GM18507 (cell line): ENCODE data around the gene SLC4A1.

ENCODE experiments used
- DNase-seq: peaks from one replicate; pipeline ENCODE4 v3.0.0; 2011; ENCODE audit warnings: low read depth; ENCODE audit not compliant: insufficient read length; ENCODE audit errors: extremely low spot score
- FAIRE-seq: peaks from 2 replicates; lab custom pipeline; 2011; peaks lifted over from hg19 to GRCh38; lab: Jason Lieb, UNC

Gene SLC4A1

DNA sequence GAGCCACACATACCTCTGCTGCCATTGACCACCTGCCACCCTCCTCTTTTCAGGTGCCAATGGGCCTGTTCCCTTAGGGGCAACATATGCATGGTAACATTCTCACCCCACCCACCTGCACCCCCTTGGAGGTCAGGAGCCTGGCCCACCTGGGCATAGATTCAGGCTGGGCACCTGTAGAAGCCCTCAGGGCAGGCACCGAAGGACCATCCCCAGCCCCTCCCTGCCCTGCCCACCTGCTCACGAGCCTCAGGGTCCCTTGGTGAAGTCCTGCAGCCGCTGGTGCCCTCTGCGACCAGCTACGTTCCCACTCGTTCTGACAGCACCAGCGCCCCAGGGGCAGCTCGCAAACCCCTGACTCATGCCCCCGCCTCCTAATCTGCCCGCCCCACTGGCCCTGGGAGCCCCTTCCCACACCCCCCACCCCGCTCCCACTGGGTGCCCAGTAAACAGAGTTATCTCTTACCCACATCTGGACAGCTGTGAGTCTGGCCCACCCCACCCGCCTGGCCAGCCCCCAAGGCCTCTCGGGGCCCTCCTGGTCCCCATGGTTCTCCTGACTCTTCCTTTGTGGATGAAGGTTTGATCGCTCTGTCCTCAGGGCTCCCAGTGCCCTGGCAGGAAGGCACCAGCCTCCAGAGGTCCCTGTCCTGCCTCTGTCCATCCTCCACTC is at the start of gene SLC4A1:
SLC4A1 (minus strand) TSS at position 318 of the 673 bp plus-strand sequence. CDS start 5,269 bp downstream, outside the sequence.
- FAIRE-seq (no peak), DNase-seq (no peak)

DNA sequence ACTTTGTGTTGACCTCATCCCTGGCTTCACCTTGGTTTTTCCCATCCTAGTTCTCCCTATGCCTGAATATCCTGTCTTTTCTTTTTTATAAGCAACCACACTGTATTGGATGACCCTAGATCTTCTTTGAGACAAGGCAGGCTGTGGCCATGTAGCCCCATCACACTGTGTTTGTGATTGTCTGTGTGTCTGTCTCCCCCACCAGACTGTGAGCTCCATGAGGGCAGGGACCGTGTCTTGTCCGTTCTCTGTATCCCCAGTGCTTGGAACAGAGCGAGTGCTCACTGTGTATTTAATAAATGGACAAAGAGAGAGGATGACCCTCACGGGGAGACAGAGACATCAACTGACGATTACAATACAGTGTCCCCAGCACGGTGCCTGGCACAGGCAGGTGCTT is 49.6 kb upstream of the SLC4A1 start:
- no peak for DNase-seq
- FAIRE-seq = no peak

DNA sequence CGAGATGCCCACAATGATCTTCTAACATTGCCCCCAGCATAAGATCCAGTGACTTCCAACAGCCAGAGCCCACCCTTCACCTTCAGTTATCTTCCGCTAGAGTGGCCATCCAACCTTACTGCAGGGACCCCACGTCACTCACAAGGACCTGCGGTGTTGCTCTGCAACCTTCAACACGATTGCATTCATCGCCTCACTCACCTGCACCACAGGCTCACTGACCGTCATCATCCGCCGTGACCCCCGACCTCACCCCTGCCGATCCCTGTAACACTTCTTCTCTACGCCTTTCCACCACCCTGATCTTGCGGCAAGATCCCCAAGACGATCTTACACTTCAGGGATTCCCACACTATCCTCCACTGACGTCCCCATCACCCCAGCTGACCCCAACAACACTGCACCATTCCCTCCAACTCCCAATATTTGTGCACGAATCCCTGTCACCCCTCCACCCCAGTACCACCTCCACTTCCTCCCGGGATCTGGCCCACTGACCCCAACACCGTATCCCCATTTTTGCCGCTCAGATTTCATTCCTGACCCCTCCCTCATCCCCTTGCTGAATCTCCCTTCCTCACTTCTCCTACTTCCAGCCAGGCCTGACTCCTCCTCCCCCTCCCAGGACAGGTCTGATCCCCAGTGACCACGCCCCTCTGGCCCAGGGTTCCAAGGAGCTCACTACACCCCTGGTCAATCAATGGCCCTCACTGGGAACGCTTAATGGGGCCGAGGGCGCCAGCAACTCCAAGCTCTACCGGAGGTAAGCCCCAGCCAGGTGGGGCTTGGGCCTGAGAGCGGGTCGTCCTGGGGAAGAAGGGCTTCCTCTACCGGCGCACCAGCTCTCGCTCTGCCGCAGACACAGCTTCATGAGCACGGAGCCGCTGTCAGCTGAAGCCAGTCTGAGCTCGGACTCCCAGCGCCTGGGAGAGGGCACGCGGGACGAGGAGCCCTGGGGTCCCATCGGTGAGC is 48.1 kb upstream of the SLC4A1 start:
- no peak for FAIRE-seq
- DNase-seq = no peak

DNA sequence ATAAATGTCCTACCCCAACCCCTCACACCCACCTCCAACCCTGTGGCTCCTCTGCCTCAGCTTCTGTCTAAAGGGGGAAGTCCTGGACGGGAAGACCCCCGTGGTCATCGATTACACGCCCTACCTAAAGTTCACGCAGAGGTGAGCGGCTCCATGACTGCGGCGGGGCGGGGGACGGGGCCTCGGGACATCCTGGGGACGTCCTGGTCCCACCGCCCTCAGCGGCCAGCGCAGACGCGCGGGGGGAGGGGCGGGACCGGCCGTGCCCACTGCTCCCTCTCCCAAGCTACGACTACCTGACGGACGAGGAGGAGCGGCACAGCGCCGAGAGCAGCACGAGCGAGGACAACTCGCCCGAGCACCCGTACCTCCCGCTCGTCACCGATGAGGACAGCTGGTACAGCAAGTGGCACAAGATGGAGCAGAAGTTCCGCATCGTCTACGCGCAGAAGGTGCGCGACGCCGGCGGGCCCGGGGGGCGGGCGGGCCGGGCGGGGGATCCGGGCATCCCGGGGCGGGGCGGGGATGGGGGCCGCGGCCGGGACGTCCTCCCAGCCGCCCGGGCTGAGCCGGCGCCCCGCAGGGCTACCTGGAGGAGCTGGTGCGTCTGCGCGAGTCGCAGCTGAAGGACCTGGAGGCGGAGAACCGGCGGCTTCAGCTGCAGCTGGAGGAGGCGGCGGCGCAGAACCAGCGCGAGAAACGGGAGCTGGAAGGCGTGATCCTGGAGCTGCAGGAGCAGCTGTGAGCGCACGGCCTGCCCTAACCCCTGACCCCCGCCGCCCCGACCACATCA is 47.1 kb upstream of the SLC4A1 start:
- no peak for FAIRE-seq
- no peak for DNase-seq

DNA sequence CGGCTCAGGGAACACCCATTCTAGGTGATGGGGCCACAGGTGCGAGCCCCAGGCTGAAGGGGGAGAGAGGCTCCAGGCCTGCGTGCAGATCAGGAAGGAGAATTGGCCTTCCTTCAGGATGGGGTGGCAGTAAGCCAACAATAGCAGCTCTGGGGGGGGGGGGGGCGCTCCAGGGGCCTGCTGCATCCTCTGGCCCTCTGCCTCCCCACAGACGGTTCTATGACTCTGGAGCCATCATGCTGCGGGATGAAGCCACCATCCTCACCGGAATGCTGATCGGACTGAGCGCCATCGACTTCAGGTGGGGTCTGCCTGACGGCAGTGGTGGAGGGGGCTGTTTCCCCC is 46.6 kb upstream of the SLC4A1 start:
- DNase-seq (no peak), FAIRE-seq (no peak)

DNA sequence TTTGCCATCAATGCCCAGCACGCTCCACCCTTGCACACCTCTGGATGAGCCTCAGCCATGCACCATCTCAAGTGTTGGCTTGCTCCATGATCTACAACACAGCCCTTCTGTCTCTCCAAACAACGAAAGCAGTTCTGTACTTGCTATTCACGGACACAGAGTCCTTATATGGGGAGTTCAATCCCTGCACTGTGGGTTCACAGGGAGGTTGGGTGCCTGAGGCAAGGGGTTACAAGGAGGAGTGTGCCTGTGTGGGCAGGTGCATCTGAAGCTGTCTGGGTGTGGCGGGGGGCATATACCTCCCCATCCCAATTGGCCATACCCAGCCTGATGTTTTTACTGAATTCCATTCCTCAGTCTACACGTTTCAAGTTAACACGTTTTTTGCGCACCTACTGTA is 46.1 kb upstream of the SLC4A1 start:
- DNase-seq (no peak), FAIRE-seq (no peak)

DNA sequence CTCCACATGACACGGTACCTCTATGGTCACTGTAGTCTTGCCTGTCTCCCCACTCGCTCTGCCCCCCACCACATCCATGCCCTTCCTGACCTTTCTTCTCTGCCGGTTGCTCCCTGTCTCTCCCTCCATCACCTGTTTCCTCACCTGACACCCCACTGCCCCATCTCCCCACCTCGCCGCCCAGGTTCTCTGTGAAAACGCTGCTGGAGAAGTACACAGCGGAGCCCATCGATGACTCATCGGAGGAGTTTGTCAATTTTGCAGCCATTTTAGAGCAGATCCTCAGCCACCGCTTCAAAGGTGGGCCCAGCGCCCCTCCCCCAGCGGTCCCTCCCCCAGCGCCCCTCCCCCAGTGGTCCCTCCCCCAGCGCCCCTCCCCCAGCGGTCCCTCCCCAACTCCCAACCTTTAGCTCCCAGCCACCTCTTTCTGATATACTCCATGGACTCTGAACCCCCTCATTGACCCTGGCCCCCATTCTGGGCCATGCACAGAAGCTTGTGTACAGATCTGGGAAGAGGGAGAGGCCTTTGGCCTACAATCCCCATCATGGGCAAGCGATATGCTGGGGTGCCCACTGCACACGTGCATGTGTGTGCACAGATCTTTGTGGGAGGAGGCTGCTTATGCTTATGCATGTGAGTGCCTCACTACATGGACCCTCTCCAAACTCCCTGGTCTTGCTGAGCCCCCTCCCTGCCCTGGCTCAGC is 44.6 kb upstream of the SLC4A1 start:
- DNase-seq (no peak), FAIRE-seq (no peak)

DNA sequence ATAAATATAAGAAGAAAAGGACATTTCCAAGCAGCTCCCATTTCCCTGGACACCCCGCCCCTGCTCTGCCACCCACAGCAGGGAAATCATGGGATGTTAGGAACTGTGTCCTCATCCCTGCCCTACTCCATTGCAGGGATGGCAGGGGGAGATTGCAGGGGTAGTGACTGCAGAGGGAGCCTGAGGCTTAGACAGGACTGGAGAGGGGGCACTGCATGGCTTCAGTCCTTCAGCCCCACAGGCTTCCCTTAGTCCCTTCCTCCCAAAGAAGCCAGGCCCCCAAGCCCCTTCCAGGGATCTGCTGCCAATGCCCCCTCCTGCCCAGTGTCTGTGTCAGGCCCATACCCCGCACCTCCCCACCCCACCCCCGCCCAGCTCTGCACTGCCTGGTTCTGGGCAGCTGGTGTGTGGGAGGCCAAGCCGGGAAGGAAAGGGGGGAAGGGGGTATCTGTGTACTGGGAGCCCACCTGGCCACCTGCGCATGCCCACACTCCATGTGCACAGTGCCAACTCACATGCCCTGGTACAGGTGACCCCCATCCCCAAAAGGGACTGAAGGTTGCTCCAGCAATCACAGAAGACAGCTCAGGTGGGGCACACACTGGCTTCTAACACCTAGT is 43.7 kb upstream of the SLC4A1 start:
- no peak for DNase-seq
- FAIRE-seq = no peak

DNA sequence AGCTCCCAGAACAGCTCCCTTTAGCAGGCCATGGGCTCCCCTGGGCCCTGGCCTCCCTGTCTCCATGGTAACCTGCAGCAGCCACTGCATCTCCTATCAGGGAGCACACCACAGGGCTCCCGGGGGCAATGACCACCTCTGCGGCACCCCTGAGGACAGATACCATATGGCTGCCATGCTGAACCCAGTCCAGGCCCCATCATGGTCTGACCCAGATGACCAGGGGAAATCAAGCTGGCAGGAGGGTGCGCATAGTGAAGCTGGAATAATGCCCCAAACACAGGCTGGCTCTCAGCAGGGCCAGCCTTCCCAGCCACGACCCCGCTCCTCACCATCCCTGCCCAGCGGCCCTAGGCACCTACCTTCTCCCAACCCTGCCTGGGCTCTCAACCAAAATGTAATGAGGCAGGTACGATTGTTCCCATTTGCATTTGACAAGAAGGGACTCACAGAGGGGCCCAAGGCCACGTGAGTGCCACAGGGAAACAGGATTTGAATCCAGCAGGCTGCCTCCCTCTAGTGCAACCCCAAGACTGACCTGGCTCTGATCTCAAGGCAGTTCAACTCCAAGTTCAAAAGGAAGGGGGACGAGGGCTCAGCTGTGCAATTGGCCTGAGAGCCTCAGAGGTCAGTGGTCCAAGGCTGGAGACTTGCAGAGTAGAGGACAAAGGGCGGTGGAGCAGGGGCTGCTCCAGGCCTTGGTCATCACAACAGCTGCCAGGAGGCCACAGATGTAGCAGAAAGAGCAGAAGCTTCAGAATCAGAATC is 42.9 kb upstream of the SLC4A1 start:
- DNase-seq (no peak), FAIRE-seq (no peak)

DNA sequence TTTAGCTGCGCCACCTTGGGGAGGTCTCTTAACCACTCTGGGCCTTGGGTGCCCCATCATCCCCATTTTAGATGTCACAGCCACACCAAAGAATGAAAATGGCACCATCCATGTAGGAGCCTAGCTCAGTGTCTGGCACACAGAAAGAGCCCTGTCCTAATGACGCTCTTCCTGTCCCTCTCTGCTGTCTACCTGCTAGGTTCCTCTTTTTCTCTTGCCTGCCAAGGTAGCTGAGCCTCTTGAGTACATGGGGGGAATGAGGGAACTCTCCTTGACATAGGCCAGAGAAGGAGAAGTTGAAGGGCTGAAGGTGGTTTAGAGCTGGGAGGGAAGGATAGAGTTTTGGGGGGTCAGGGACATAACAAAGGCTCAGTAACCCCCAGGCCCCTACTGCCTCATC is 42.3 kb upstream of the SLC4A1 start:
- DNase-seq (no peak), FAIRE-seq (no peak)

DNA sequence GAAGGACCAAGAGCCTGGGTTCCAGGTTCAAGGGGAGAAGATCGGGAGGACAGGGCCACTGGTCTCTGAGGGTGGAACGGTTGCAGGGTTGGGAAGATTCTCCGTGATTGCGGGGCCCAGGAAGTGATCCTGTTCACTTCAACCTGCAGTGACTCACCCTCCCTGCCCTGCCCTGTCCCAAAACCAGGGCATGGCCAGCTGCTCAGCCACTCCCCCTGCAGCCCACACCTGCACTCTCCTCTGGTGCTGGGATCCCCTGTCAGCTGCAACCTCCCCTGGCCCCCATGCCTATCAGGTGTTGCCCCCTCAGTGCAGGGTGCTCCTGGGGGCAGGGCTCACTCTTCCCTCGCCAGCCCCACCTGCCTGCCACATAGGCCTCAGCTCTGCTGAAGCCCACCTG is 41.5 kb upstream of the SLC4A1 start:
- DNase-seq = no peak

DNA sequence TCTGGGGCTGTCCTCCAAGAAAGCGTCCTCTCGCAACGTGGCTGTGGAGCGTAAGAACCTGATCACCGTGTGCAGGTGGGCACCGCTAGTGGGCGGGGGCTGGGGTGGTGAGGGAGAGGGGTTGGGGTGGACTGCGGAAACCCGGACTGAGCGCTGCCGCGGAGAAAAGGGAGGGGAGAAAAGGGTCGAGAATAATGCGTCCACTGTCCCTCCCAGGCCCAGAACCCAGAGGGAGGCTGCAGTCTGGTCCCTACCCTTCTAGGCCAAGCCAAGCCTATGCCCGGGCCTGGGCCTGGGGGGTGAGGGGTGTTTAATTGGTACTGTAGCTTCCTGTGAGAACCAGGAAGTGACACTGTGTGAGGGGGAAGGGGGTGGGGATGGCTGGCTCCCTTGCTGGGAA is 40.9 kb upstream of the SLC4A1 start:
- FAIRE-seq (no peak), DNase-seq (no peak)

More for the DNA sequence above, 41.5 kb upstream of the SLC4A1 start:
- no peak for FAIRE-seq

DNA sequence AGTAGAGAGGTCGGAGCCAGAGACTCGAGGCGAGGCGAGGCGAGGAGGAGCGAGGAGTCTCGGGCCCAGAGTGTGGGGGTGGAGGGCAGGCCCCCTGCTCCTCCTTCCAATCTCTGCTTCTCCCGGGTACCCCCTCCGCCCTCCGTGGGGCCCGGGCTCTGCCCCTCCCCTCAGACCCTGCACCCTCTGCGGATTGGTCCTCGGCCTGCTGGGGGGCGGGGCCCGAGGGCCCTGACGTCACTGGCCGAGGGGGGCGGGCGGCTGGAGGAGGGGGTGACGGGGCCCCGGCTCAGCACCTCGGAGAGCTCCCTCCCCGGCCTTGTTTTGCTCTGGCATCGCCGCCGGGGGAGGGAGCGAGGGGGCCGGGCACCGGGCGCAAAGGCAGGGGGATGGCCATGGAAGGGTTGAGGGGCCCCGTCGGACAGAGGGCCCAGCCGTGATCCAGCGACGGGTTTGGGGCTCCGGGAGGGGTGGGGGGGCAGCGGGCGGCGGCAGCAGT is 40.4 kb upstream of the SLC4A1 start, which contains the start of gene RUNDC3A:
RUNDC3A (plus strand) TSS at position 282 of the 499 bp plus-strand sequence. CDS start 232 bp downstream, outside the sequence.
- FAIRE-seq (no peak), DNase-seq (peak; percentile 79)

DNA sequence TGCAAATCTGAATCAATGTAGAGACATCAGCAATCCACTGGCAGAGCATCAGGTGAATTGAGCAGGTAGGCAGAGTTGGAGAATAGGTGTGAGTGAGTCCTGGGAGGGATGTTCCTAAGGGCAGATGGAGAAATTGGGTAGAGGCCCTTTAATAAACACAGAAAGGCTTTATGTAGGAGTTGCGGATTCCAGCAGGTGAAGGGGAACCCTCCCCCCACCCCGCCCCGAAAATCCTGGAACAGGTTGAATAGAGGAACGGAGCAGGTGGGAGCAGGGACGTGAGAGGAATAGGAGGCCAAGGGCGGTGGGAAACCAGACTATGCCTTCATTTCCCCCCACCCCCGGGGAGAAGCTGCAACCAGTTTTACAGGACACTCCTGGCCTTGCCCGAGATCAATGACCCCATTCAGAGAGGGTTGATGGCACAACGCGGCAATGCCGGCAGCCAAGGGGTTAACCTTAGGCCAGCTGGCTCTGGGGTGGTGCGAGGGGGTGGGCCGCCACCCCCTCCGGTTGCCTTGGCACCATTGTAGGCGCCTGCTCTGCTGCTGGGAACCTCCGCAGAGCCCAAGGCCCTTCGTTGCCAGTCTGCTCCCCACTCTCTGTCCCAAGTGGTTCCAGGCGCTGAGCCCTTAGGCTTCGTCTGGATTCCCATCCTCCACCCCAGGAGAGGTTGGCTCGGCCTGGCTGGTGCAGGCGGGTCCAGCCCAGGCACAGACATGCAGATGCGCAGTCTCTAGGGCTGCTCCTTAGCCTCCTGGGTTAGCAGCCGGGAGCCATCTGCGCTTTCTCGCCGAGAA is 39.7 kb upstream of the SLC4A1 start:
- FAIRE-seq (no peak), DNase-seq (no peak)

DNA sequence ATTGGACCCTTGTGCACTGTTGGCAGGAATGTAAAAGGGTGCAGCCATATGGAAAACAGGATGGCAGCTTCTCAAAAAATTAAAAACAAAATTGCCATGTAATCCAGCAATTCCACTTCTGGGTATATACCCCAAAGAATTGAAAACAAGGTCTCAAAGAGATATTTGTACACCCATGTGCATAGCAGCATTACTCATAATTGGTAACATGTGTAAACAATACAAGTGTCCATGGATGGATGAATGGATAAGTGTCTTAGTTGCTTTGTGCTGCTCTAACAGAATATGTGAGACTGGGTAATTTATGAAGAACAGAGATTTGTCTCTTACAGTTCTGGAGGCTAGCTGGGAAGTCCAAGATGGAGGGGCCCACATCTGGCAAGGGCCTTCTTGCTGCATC is 36.7 kb upstream of the SLC4A1 start:
- no peak for DNase-seq
- no peak for FAIRE-seq

DNA sequence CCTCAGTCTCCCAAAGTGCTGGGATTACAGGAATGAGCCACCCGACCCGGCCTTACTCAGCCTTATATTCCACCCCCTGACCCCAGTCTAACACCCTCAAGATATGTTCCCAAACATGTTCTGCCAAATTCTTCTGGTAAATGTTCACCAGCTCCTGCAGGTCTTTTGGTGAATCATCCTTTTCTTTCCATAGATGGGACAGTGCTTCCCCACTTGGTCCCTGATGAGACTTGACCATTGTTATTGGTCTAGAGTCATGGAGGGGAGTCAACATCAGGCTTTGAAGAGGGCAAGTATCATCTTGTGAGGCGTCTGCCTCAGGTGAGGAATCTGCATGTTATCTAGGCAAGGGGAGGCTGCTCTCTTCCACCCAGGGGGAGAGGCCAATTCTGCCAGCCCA is 30.0 kb upstream of the SLC4A1 start:
- no peak for FAIRE-seq
- no peak for DNase-seq

DNA sequence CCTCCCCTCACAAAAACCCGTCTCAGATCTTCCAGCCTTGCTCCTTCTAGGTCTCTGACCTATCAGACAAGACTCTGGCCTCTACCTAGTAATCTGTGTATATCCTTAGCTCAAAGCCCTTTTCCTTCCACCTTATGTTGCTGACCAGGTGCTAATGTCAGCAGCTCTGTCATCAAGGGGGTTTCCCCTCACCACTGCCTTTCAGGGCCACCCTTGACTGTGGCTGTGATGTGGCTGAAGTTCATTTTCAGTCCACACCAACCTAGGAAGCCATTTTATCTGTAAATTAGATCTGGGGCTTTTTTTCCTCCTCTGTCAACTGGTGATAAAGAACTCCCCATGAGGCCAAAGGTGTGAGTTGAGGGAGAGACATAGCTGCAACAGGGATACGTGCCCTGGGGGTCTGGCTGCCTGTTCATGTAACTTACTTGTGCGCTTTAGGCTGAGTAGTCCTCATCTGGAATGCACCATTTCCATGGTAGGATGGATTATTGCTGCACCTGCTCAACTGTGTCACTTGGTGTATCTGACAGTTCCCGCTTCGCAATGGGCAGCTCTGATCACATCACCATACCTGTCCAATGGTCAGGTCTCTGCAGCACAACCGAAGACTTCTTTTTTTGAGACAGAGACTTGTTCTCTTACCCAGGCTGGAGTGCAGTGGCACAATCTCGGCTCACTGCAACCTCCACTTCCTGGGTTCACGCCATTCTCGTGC is 25.7 kb upstream of the SLC4A1 start:
- no peak for DNase-seq
- no peak for FAIRE-seq
